K562 (cell line): Measurements from ENCODE around the gene PLS1. TPM values are rescaled to one million over a fixed set of nuclear protein-coding genes. Genes with fewer than 3 reads are reported as not detected.
A peak's percentile ranks its signal among the peaks of the same experiment; 100 is the strongest.

Experiments
- ATAC-seq: fragments of 200-7000 bp; cut with Tn5 transposase; 3 replicates; pipeline ENCODE4 v1.9.1; 2020; ENCODE audit warnings: moderate library complexity
- BruUV-seq: library from RNA; stranded (reverse); fragments of 400-500 nt; replicated peaks from 2 replicates; lab custom pipeline; 2021; lab: Mats Ljungman, UMichigan
- CTCF ChIA-PET: fragments of 300-600 bp; formaldehyde crosslinking; extraction: SDS; loops from one replicate; lab custom pipeline; 2021; ENCODE audit warnings: low intra/inter-chr PET ratio; lab: Yijun Ruan, JAX
- POLR2A ChIA-PET: fragments of 300-600, 350-650 bp; sonication (Branson Sonifier 250); formaldehyde crosslinking; extraction: SDS; loops from one replicate; lab custom pipeline; 2021; ENCODE audit warnings: antibody characterized with exemption, inconsistent platforms; lab: Yijun Ruan, JAX
- DNase-seq, 4 experiments: peaks; one replicate each; pipeline versions ENCODE4 v3.0.0 to v3.0.0-alpha.2; 2011 to 2018; ENCODE audit warnings: low spot score in 3 of 4, mixed read lengths in 3 of 4; ENCODE audit errors: extremely low read depth in 1 of 4
- FAIRE-seq: peaks from 2 replicates; lab custom pipeline; 2011; peaks lifted over from hg19 to GRCh38; lab: Jason Lieb, UNC
- H2AFZ ChIP-seq: 2 replicates; pipeline ENCODE4 v1.6.0; 2011; ENCODE audit warnings: low read depth, low read length, control low read depth, inconsistent platforms
- H3K27ac ChIP-seq: fragments of 200-600 bp; 3 replicates; pipeline ENCODE4 v1.8.0; 2011; ENCODE audit warnings: low read depth, mild to moderate bottlenecking, control low read depth, inconsistent platforms, low read length, moderate library complexity, mixed read lengths; ENCODE audit errors: extremely low read depth
- H3K27me3 ChIP-seq, 2 experiments: fragments of 300-600 bp in 1 of 2; 2 replicates in 1 of 2; 3 replicates in 1 of 2; pipeline versions ENCODE4 v1.6.0 to v1.8.0; 2011; ENCODE audit warnings: inconsistent platforms in 2 of 2, low read length in 2 of 2, mild to moderate bottlenecking in 1 of 2, mixed read lengths in 1 of 2, moderate library complexity in 1 of 2; ENCODE audit not compliant: control insufficient read depth in 2 of 2, insufficient read depth in 2 of 2
- H3K36me3 ChIP-seq: fragments of 300-600 bp; 3 replicates; pipeline ENCODE4 v1.8.0; 2011; ENCODE audit warnings: mild to moderate bottlenecking, low read length, inconsistent platforms; ENCODE audit not compliant: control insufficient read depth, insufficient read depth
- H3K4me1 ChIP-seq, 2 experiments: fragments of 200-600 bp in 1 of 2; replicated peaks in 1 of 2; 2 replicates in 1 of 2; 3 replicates in 1 of 2; pipeline versions ENCODE4 v1.5.1 to v1.8.0; 2011; ENCODE audit warnings: inconsistent platforms in 2 of 2, low read length in 2 of 2, mild to moderate bottlenecking in 1 of 2, mixed read lengths in 1 of 2, moderate library complexity in 1 of 2; ENCODE audit not compliant: control insufficient read depth in 2 of 2, insufficient read depth in 2 of 2
- H3K4me2 ChIP-seq: 2 replicates; pipeline ENCODE4 v1.6.1; 2011; ENCODE audit warnings: low read length, control low read depth, inconsistent platforms, mixed read lengths; ENCODE audit not compliant: insufficient read depth
- H3K4me3 ChIP-seq: fragments of 200-600 bp; sonication (generic), shearing (Covaris generic); 2 replicates; pipeline ENCODE4 v1.5.1; 2016; ENCODE audit warnings: control low read depth, inconsistent platforms
- H3K79me2 ChIP-seq: fragments of 200-600 bp; 3 replicates; pipeline ENCODE4 v1.8.0; 2011; ENCODE audit warnings: low read length, inconsistent platforms; ENCODE audit not compliant: control insufficient read depth, insufficient read depth
- H3K9ac ChIP-seq, 2 experiments: 2 replicates each; pipeline versions ENCODE4 v1.6.0 to v1.6.1; 2011; ENCODE audit warnings: low read depth in 2 of 2, low read length in 2 of 2, control low read depth in 1 of 2, inconsistent platforms in 1 of 2, mild to moderate bottlenecking in 1 of 2, mixed read lengths in 1 of 2; ENCODE audit not compliant: insufficient read depth in 1 of 2
- H3K9me1 ChIP-seq: one replicate; pipeline ENCODE4 v1.6.0; 2011; ENCODE audit warnings: inconsistent platforms, mild to moderate bottlenecking, low read length, moderate library complexity; ENCODE audit not compliant: control insufficient read depth, insufficient read depth
- H3K9me3 ChIP-seq: replicated peaks from 2 replicates; pipeline ENCODE4 v1.5.1; 2011; ENCODE audit warnings: low read depth, low read length, inconsistent platforms; ENCODE audit not compliant: control insufficient read depth, insufficient read depth
- H4K20me1 ChIP-seq: replicated peaks from 2 replicates; pipeline ENCODE4 v1.6.1; 2011; ENCODE audit warnings: low read length, inconsistent platforms, mixed read lengths; ENCODE audit not compliant: control insufficient read depth, insufficient read depth
- CCAR2 ChIP-seq: fragments of 200-400 bp; formaldehyde crosslinking; IDR thresholded peaks from 2 replicates; pipeline ENCODE4 v1.6.1; 2017; ENCODE audit warnings: mild to moderate bottlenecking, low read depth, low read length
- FIP1L1 ChIP-seq: fragments of 200-400 bp; formaldehyde crosslinking; IDR thresholded peaks from 2 replicates; pipeline ENCODE4 v1.6.1; 2018; ENCODE audit warnings: mild to moderate bottlenecking, low read depth, low read length; ENCODE audit not compliant: poor library complexity, severe bottlenecking
- HDAC8 ChIP-seq: fragments of 450-650 bp; IDR thresholded peaks from 2 replicates; pipeline ENCODE4 v1.6.1; 2016; ENCODE audit warnings: mild to moderate bottlenecking, missing genetic modification characterization, moderate library complexity, missing compliant biosample characterization
- JUNB ChIP-seq: fragments of 450-650 bp; formaldehyde crosslinking; conservative IDR thresholded peaks from 2 replicates; pipeline ENCODE4 v1.4.0; 2020; ENCODE audit warnings: mild to moderate bottlenecking
- KAT8 ChIP-seq: fragments of 450-650 bp; IDR thresholded peaks from 2 replicates; pipeline ENCODE4 v1.6.1; 2016; ENCODE audit warnings: low read depth, mild to moderate bottlenecking
- MCM7 ChIP-seq, 2 experiments: fragments of 450-650 bp; IDR thresholded peaks; 2 replicates each; pipeline ENCODE4 v1.6.1; 2016 to 2018
- MECOM ChIP-seq: fragments of 250-450 bp; sonication (Bioruptor Pico); IDR thresholded peaks from 2 replicates; pipeline ENCODE4 v1.8.0; 2022; ENCODE audit warnings: inconsistent platforms
- MED1 ChIP-seq: sonication (generic); formaldehyde crosslinking; IDR thresholded peaks from 2 replicates; pipeline ENCODE4 v1.8.1; 2023; ENCODE audit warnings: missing genetic modification reagents, borderline replicate concordance
- SAFB ChIP-seq: fragments of 200-400 bp; formaldehyde crosslinking; IDR thresholded peaks from 2 replicates; pipeline ENCODE4 v1.6.1; 2017; ENCODE audit warnings: low read depth, low read length, borderline replicate concordance
- YBX1 ChIP-seq: fragments of 450-650 bp; IDR thresholded peaks from 2 replicates; pipeline ENCODE4 v1.7.1; 2016; ENCODE audit warnings: mild to moderate bottlenecking
- ZEB2 ChIP-seq: fragments of 450-650 bp; IDR thresholded peaks from 2 replicates; pipeline ENCODE4 v1.6.1; 2016
- in situ Hi-C: fragments of 300-500 bp; cut with MboI; formaldehyde crosslinking; loops from 4 replicates; pipeline ENCODE4 v1.15.0; 2018; ENCODE audit warnings: inconsistent platforms, mixed read lengths
- intact Hi-C: fragments of 100-400 bp; cut with micrococcal nuclease; formaldehyde crosslinking; loops from 2 replicates; pipeline ENCODE4 v1.14.2; 2022
- polyA plus RNA-seq, 8 experiments: library from polyadenylated mRNA; depleted of rRNA in 4 of 8; stranded (reverse) in 5 of 8; unstranded in 3 of 8; fragments of >200 nt; fragmentation: Nextera tagmentation in 2 of 8; fragmentation: Illumina TruSeq in 1 of 8; extraction: Ambion mirVana in 2 of 8; extraction: Trizol in 1 of 8; gene quantifications; 2 replicates each; pipeline versions ENCODE4 v1.2.1 to v1.2.3, GENCODE V29; 2011 to 2014; ENCODE audit warnings: inconsistent platforms in 1 of 8, missing spikeins in 1 of 8
- total RNA-seq, 7 experiments: library from RNA; depleted of rRNA in 6 of 7; stranded (reverse); fragments of >200 nt in 6 of 7; fragmentation: Illumina TruSeq in 2 of 7; extraction: Trizol in 2 of 7; gene quantifications; 2 replicates each; pipeline versions ENCODE4 v1.2.1 to v1.2.3, GENCODE V29; 2011 to 2021; ENCODE audit warnings: low replicate concordance in 1 of 7
- TF ChIP-seq, protein P1 (sequence below): fragments of 150-350 bp; IDR thresholded peaks from 2 replicates; pipeline ENCODE4 v1.6.1; 2014; ENCODE audit warnings: low read depth, mild to moderate bottlenecking, low read length, borderline replicate concordance
- TF ChIP-seq, protein P2 (sequence below): sonication (generic); formaldehyde crosslinking; IDR thresholded peaks from 2 replicates; pipeline ENCODE4 v1.8.0; 2022; ENCODE audit warnings: mild to moderate bottlenecking, low read depth, missing genetic modification reagents

Gene PLS1
- total and polyA plus RNA-seq, 9 of the 15 experiments (the other 6 are each of a cell fraction or from before 2014, with no cell fraction given), result 6.1 to 21.3 (median 13.0) TPM

DNA sequence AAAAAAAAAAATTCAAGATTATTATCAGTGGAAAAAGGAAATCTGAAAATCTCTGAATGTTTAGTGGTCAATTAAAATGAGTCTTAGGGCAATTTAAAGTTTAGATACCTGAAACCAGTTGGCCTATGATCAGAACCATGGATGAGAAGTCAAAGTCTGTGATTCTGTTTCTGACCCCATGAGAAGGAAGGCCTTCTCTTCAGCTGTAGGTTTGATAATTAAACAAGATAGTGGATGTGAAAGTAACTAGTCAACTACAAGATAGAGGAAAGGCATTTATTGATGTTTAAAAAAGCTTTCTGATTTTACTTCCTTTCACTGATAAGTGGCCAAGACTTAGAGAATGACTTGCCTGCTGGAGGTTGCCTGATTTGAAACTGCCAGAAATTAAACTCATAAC, 8.7 kb downstream of the PLS1 start:
- no peak overlapping the region for H3K27ac ChIP-seq
- intact Hi-C loops (no loop called here), in situ Hi-C loops (no loop called here)
- peaks cover 3% of the 10 kb centered on the region; the same call in 1 of the 3 replicates for H3K79me2 ChIP-seq
- H3K9me3 ChIP-seq, result no peaks in the 10 kb centered on the region
- DNase-seq, result no peak
- ATAC-seq, result no peak
- H3K27me3 ChIP-seq, result no peaks in the 10 kb centered on the region
- ChIA-PET CTCF (interaction anchor here (0.7 kb wide), 1 partner anchor 18 kb away, joined by 4 read pairs; no protein-coding TSS in a partner anchor), POLR2A (no interaction called here)
- peaks cover 0 to 4% of the 10 kb centered on the region in 2 experiments; a peak in 1 of 5 replicates for H3K4me1 ChIP-seq
- H4K20me1 ChIP-seq, result no peaks in the 10 kb centered on the region
- peaks cover 2% of the 10 kb centered on the region; the same call in 1 of the 3 replicates for H3K36me3 ChIP-seq
- FAIRE-seq, result peak; percentile 15
- no peak overlapping the region for H3K9ac ChIP-seq
- H3K9me1 ChIP-seq, result no peaks in the 10 kb centered on the region
- no peak overlapping the region for H3K4me3 ChIP-seq
- no peak overlapping the region for H3K4me2 ChIP-seq
- TF ChIP-seq JUNB (CRISPR knock-in tag) (no peak), SAFB (no peak), CCAR2 (no peak), KAT8 (no peak), MECOM (CRISPR knock-in tag) (no peak), MED1 (CRISPR knock-in tag) (no peak), ZEB2 (no peak), FIP1L1 (no peak), MCM7 (IDR thresholded peaks at IDR 0.05) (no peak), YBX1 (no peak), HDAC8 (no peak)
- TF ChIP-seq, protein P1, sequence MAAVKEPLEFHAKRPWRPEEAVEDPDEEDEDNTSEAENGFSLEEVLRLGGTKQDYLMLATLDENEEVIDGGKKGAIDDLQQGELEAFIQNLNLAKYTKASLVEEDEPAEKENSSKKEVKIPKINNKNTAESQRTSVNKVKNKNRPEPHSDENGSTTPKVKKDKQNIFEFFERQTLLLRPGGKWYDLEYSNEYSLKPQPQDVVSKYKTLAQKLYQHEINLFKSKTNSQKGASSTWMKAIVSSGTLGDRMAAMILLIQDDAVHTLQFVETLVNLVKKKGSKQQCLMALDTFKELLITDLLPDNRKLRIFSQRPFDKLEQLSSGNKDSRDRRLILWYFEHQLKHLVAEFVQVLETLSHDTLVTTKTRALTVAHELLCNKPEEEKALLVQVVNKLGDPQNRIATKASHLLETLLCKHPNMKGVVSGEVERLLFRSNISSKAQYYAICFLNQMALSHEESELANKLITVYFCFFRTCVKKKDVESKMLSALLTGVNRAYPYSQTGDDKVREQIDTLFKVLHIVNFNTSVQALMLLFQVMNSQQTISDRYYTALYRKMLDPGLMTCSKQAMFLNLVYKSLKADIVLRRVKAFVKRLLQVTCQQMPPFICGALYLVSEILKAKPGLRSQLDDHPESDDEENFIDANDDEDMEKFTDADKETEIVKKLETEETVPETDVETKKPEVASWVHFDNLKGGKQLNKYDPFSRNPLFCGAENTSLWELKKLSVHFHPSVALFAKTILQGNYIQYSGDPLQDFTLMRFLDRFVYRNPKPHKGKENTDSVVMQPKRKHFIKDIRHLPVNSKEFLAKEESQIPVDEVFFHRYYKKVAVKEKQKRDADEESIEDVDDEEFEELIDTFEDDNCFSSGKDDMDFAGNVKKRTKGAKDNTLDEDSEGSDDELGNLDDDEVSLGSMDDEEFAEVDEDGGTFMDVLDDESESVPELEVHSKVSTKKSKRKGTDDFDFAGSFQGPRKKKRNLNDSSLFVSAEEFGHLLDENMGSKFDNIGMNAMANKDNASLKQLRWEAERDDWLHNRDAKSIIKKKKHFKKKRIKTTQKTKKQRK, result no peak
- TF ChIP-seq, protein P2, sequence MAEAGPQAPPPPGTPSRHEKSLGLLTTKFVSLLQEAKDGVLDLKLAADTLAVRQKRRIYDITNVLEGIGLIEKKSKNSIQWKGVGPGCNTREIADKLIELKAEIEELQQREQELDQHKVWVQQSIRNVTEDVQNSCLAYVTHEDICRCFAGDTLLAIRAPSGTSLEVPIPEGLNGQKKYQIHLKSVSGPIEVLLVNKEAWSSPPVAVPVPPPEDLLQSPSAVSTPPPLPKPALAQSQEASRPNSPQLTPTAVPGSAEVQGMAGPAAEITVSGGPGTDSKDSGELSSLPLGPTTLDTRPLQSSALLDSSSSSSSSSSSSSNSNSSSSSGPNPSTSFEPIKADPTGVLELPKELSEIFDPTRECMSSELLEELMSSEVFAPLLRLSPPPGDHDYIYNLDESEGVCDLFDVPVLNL, result no peak
- BruUV-seq, result no TSS peak
- no peak overlapping the region for H2AFZ ChIP-seq
